Caco-2 (cell line): ENCODE measurements around the gene HOXD1. TPM values are rescaled to one million over a fixed set of nuclear protein-coding genes. Genes with fewer than 3 reads are reported as not detected.

ENCODE experiments used
- BruUV-seq: library from RNA; stranded (reverse); fragments of 400-500 nt; replicated peaks from 2 replicates; lab custom pipeline; 2021; lab: Mats Ljungman, UMichigan
- CTCF ChIA-PET: fragments of 300-600 bp; sonication (Branson Sonifier 250); formaldehyde crosslinking; loops from one replicate; lab custom pipeline; 2022; ENCODE audit warnings: antibody characterized with exemption; lab: Charles Lee
- POLR2A ChIA-PET: fragments of 300-600 bp; sonication (Branson Sonifier 250); formaldehyde crosslinking; loops from one replicate; lab custom pipeline; 2022; ENCODE audit warnings: antibody characterized with exemption; lab: Charles Lee
- DNase-seq, 2 experiments: peaks; one replicate each; pipeline versions ENCODE4 v3.0.0 to v3.0.0-alpha.2; 2020 to 2022
- H3K27me3 ChIP-seq: replicated peaks from 2 replicates; pipeline ENCODE4 v1.6.0; 2011; ENCODE audit warnings: low read length; ENCODE audit not compliant: control insufficient read depth, insufficient read depth
- H3K36me3 ChIP-seq: 2 replicates; pipeline ENCODE4 v1.5.1; 2011; ENCODE audit warnings: low read length; ENCODE audit not compliant: control insufficient read depth, insufficient read depth
- H3K4me1 ChIP-seq: fragments of 250-450 bp; sonication (Bioruptor Pico); 2 replicates; pipeline ENCODE4 v1.5.1; 2020; ENCODE audit warnings: mild to moderate bottlenecking
- H3K4me3 ChIP-seq: 2 replicates; pipeline ENCODE4 v1.5.1; 2011; ENCODE audit warnings: low read depth, mild to moderate bottlenecking, control low read depth, low read length
- H3K9me3 ChIP-seq: fragments of 250-450 bp; sonication (Bioruptor Pico); 2 replicates; pipeline ENCODE4 v1.5.1; 2020; ENCODE audit warnings: mild to moderate bottlenecking, moderate library complexity
- H3K27ac Mint-ChIP-seq: one replicate; pipeline ENCODE4 v1.8.0; 2022; ENCODE audit warnings: mixed read lengths; ENCODE audit not compliant: unreplicated experiment
- H3K27me3 Mint-ChIP-seq: one replicate; pipeline ENCODE4 v1.8.0; 2022; ENCODE audit warnings: mixed read lengths; ENCODE audit not compliant: insufficient read depth, unreplicated experiment
- H3K36me3 Mint-ChIP-seq: one replicate; pipeline ENCODE4 v1.8.0; 2022; ENCODE audit warnings: mild to moderate bottlenecking, mixed read lengths; ENCODE audit not compliant: insufficient read depth, unreplicated experiment
- H3K4me1 Mint-ChIP-seq: one replicate; pipeline ENCODE4 v1.8.0; 2022; ENCODE audit warnings: low read depth, mixed read lengths; ENCODE audit not compliant: unreplicated experiment
- H3K4me3 Mint-ChIP-seq: one replicate; pipeline ENCODE4 v1.8.0; 2022; ENCODE audit warnings: mild to moderate bottlenecking, moderate library complexity, mixed read lengths; ENCODE audit not compliant: unreplicated experiment
- H3K9me3 Mint-ChIP-seq: one replicate; pipeline ENCODE4 v1.8.0; 2022; ENCODE audit warnings: mixed read lengths; ENCODE audit not compliant: unreplicated experiment
- intact Hi-C: fragments of 100-400 bp; cut with micrococcal nuclease; formaldehyde crosslinking; loops from one replicate; pipeline ENCODE4 v1.10.0; 2022; ENCODE audit not compliant: unreplicated experiment
- total RNA-seq: library from RNA; stranded (reverse); gene quantifications from 2 replicates; pipeline ENCODE4 v1.2.3, GENCODE V29; 2022
- TF ChIP-seq, protein P1 (sequence below), 2 experiments: fragments of 200-600 bp in 1 of 2; IDR thresholded peaks; 1 replicate in 1 of 2; 2 replicates in 1 of 2; pipeline versions ENCODE4 v1.5.1 to v1.8.0; 2011 to 2022; ENCODE audit warnings: antibody characterized with exemption in 1 of 2, control low read depth in 1 of 2, inconsistent platforms in 1 of 2, low read depth in 1 of 2, low read length in 1 of 2, mild to moderate bottlenecking in 1 of 2, moderate library complexity in 1 of 2; ENCODE audit not compliant: insufficient read depth in 1 of 2, severe bottlenecking in 1 of 2, unreplicated experiment in 1 of 2

The HOXD1 gene
- total RNA-seq, 1 experiment from 2014 or later = not detected

- Mint-ChIP-seq H3K27ac (no peak overlapping the region), H3K27me3 (peaks cover 15% of the 10 kb centered on the region), H3K4me1 (no peaks in the 10 kb centered on the region), H3K9me3 (peaks cover 9% of the 10 kb centered on the region), H3K36me3 (no peaks in the 10 kb centered on the region), H3K4me3 (no peak overlapping the region)
- Histone ChIP-seq H3K9me3 (no peaks in the 10 kb centered on the region), H3K4me1 (no peaks in the 10 kb centered on the region), H3K36me3 (no peaks in the 10 kb centered on the region), H3K27me3 (no peaks in the 10 kb centered on the region; the same call in 1 of the 2 replicates), H3K4me3 (no peak overlapping the region)
- DNase-seq = no peak
- BruUV-seq = no TSS peak
- ChIA-PET CTCF (interaction anchor here (1.2 kb wide), 1 partner anchor 293 kb away, joined by 3 read pairs; no protein-coding TSS in a partner anchor), POLR2A (no interaction called here)
- TF ChIP-seq, protein P1, sequence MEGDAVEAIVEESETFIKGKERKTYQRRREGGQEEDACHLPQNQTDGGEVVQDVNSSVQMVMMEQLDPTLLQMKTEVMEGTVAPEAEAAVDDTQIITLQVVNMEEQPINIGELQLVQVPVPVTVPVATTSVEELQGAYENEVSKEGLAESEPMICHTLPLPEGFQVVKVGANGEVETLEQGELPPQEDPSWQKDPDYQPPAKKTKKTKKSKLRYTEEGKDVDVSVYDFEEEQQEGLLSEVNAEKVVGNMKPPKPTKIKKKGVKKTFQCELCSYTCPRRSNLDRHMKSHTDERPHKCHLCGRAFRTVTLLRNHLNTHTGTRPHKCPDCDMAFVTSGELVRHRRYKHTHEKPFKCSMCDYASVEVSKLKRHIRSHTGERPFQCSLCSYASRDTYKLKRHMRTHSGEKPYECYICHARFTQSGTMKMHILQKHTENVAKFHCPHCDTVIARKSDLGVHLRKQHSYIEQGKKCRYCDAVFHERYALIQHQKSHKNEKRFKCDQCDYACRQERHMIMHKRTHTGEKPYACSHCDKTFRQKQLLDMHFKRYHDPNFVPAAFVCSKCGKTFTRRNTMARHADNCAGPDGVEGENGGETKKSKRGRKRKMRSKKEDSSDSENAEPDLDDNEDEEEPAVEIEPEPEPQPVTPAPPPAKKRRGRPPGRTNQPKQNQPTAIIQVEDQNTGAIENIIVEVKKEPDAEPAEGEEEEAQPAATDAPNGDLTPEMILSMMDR (IDR thresholded peaks at IDR 0.05; ENCODE audit: insufficient read depth in 1 of 2, low read depth in 1 of 2, low read length in 1 of 2, severe bottlenecking in 1 of 2, unreplicated experiment in 1 of 2) = no peak
- intact Hi-C loops = no loop called here
These were observed 26.4 kb upstream of the HOXD1 start for GRCh38 chr2:176161825-176162626.

DNA sequence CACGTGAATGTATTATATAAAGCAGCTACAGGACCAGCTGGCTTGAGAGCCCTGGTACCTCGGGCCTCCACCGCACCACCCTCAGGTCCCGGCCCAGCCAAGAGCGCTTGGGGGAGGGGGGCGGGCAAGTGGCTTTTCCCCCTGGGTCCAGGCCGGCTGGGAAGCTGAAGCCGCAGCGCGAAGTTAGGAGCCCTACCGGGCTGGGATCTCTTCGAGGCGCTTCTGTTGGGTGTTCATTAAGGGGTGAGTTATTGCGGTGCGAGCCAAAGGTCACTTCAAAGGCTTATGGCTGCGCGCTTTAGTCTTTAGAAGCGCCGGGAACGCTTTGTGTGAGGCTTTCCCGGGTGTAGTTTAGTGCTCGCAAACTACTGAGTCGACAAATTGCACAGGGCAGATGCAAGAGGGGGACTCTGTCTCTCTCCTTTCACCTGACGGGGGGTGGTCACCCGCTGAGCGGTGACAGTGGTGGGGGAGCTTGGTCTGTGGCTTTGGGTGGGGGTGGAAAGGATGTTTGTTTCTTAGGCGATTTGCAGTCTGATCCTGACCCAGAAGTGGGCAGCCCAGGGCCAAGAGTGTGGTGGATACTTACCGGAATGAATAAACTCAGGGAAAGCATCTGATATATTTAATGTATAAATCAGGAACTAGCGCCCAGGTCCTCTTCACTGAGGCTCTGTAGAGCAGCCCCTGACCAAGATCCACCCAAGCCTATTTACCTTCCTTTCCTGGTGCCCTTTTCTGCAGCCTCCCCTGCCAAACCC lies 25.4 kb upstream of the HOXD1 start:
- no peak overlapping the region for H3K27ac Mint-ChIP-seq
- POLR2A ChIA-PET = no interaction called here
- BruUV-seq = no TSS peak
- TF ChIP-seq, protein P1 (IDR thresholded peaks at IDR 0.05; ENCODE audit: insufficient read depth in 1 of 2, low read depth in 1 of 2, low read length in 1 of 2, severe bottlenecking in 1 of 2, unreplicated experiment in 1 of 2) = no peak
- Histone ChIP-seq H3K4me3 (no peak overlapping the region), H3K36me3 (no peaks in the 10 kb centered on the region), H3K27me3 (no peaks in the 10 kb centered on the region), H3K4me1 (no peaks in the 10 kb centered on the region), H3K9me3 (no peaks in the 10 kb centered on the region)
- no peaks in the 10 kb centered on the region for H3K36me3 Mint-ChIP-seq
- H3K4me3 Mint-ChIP-seq = no peak overlapping the region
- CTCF ChIA-PET = no interaction called here
- intact Hi-C loops = no loop called here
- peaks cover 12% of the 10 kb centered on the region for H3K27me3 Mint-ChIP-seq
- H3K9me3 Mint-ChIP-seq = peaks cover 9% of the 10 kb centered on the region
- DNase-seq = no peak
- no peaks in the 10 kb centered on the region for H3K4me1 Mint-ChIP-seq

GRCh38 chr2:176163672-176164056 lies 24.8 kb upstream of the HOXD1 start:
- H3K4me1 ChIP-seq = no peaks in the 10 kb centered on the region
- no peak for DNase-seq
- Mint-ChIP-seq H3K9me3 (peaks cover 9% of the 10 kb centered on the region), H3K27ac (no peak overlapping the region), H3K4me1 (no peaks in the 10 kb centered on the region), H3K36me3 (no peaks in the 10 kb centered on the region), H3K4me3 (no peak overlapping the region), H3K27me3 (peaks cover 10% of the 10 kb centered on the region)
- intact Hi-C loops = no loop called here
- no peaks in the 10 kb centered on the region for H3K36me3 ChIP-seq
- H3K4me3 ChIP-seq = no peak overlapping the region
- CTCF ChIA-PET = no interaction called here
- H3K9me3 ChIP-seq = no peaks in the 10 kb centered on the region
- no TSS peak for BruUV-seq
- H3K27me3 ChIP-seq = no peaks in the 10 kb centered on the region
- POLR2A ChIA-PET = no interaction called here
- TF ChIP-seq, protein P1 (IDR thresholded peaks at IDR 0.05; ENCODE audit: insufficient read depth in 1 of 2, low read depth in 1 of 2, low read length in 1 of 2, severe bottlenecking in 1 of 2, unreplicated experiment in 1 of 2) = no peak
